ENCODE measurements around the gene EPHB1. TPM values are rescaled to one million over a fixed set of nuclear protein-coding genes. Genes with fewer than 3 reads are reported as not detected.

Gene EPHB1
- total and polyA plus RNA-seq, 9 donors: 3.5 to 53.4 (median 34.4) TPM

- no peak overlapping the region for H3K4me3 ChIP-seq (ENCODE audit: low read length)
- no peaks in the 10 kb centered on the region for H3K4me1 ChIP-seq (ENCODE audit: control insufficient read depth, insufficient read depth, low read length)
- no peak overlapping the region for H3K27ac ChIP-seq (ENCODE audit: low read length)
- no peaks in the 10 kb centered on the region for H3K27me3 ChIP-seq (ENCODE audit: control insufficient read depth, insufficient read depth, low read length)
- H3K9me3 ChIP-seq (replicated peaks; ENCODE audit: control insufficient read depth, low read depth, low read length): no peaks in the 10 kb centered on the region
- no peak for DNase-seq
- WGBS (ENCODE audit: insufficient coverage): 68% methylated on average over 2 of the region's 5 CpGs
- H3K36me3 ChIP-seq (ENCODE audit: control insufficient read depth, insufficient read depth, low read length): no peaks in the 10 kb centered on the region
Measured at GRCh38 chr3:135068011-135068410, 273.0 kb downstream of the EPHB1 start.

GRCh38 chr3:135069406-135069805, 274.3 kb downstream of the EPHB1 start:
- DNase-seq: no peak
- Histone ChIP-seq H3K27me3 (ENCODE audit: control insufficient read depth, insufficient read depth, low read length) (no peaks in the 10 kb centered on the region), H3K4me1 (ENCODE audit: control insufficient read depth, insufficient read depth, low read length) (no peaks in the 10 kb centered on the region), H3K36me3 (ENCODE audit: control insufficient read depth, insufficient read depth, low read length) (no peaks in the 10 kb centered on the region), H3K27ac (ENCODE audit: low read length) (no peak overlapping the region), H3K4me3 (ENCODE audit: low read length) (no peak overlapping the region), H3K9me3 (replicated peaks; ENCODE audit: control insufficient read depth, low read depth, low read length) (no peaks in the 10 kb centered on the region)
- WGBS (ENCODE audit: insufficient coverage): 93% methylated on average over 2 of the region's 2 CpGs

GRCh38 chr3:135071483-135071882, 276.4 kb downstream of the EPHB1 start:
- Histone ChIP-seq H3K27me3 (ENCODE audit: control insufficient read depth, insufficient read depth, low read length) (no peaks in the 10 kb centered on the region), H3K4me1 (ENCODE audit: control insufficient read depth, insufficient read depth, low read length) (no peaks in the 10 kb centered on the region), H3K9me3 (replicated peaks; ENCODE audit: control insufficient read depth, low read depth, low read length) (peaks cover 2% of the 10 kb centered on the region), H3K36me3 (ENCODE audit: control insufficient read depth, insufficient read depth, low read length) (no peaks in the 10 kb centered on the region), H3K4me3 (ENCODE audit: low read length) (no peak overlapping the region), H3K27ac (ENCODE audit: low read length) (no peak overlapping the region)
- DNase-seq: no peak

GRCh38 chr3:135072431-135072830, 277.4 kb downstream of the EPHB1 start:
- Histone ChIP-seq H3K9me3 (replicated peaks; ENCODE audit: control insufficient read depth, low read depth, low read length) (peaks cover 2% of the 10 kb centered on the region), H3K4me3 (ENCODE audit: low read length) (no peak overlapping the region), H3K4me1 (ENCODE audit: control insufficient read depth, insufficient read depth, low read length) (no peaks in the 10 kb centered on the region), H3K36me3 (ENCODE audit: control insufficient read depth, insufficient read depth, low read length) (no peaks in the 10 kb centered on the region), H3K27me3 (ENCODE audit: control insufficient read depth, insufficient read depth, low read length) (no peaks in the 10 kb centered on the region), H3K27ac (ENCODE audit: low read length) (no peak overlapping the region)
- DNase-seq: no peak
- WGBS (ENCODE audit: insufficient coverage): 91% methylated on average over 4 of the region's 5 CpGs

GRCh38 chr3:135075157-135075556, 280.1 kb downstream of the EPHB1 start:
- WGBS (ENCODE audit: insufficient coverage): 80% methylated on average over 1 of the region's 3 CpGs

GRCh38 chr3:135076341-135076740, 281.3 kb downstream of the EPHB1 start:
- no peaks in the 10 kb centered on the region for H3K4me1 ChIP-seq (ENCODE audit: control insufficient read depth, insufficient read depth, low read length)
- H3K27me3 ChIP-seq (ENCODE audit: control insufficient read depth, insufficient read depth, low read length): no peaks in the 10 kb centered on the region
- no peak for DNase-seq
- H3K36me3 ChIP-seq (ENCODE audit: control insufficient read depth, insufficient read depth, low read length): no peaks in the 10 kb centered on the region
- peaks cover 2% of the 10 kb centered on the region for H3K9me3 ChIP-seq (replicated peaks; ENCODE audit: control insufficient read depth, low read depth, low read length)
- H3K27ac ChIP-seq (ENCODE audit: low read length): no peak overlapping the region
- H3K4me3 ChIP-seq (ENCODE audit: low read length): no peak overlapping the region

More at GRCh38 chr3:135075157-135075556, 280.1 kb downstream of the EPHB1 start:
- H3K4me1 ChIP-seq (ENCODE audit: control insufficient read depth, insufficient read depth, low read length): no peaks in the 10 kb centered on the region
- H3K27me3 ChIP-seq (ENCODE audit: control insufficient read depth, insufficient read depth, low read length): no peaks in the 10 kb centered on the region
- DNase-seq: no peak
- no peaks in the 10 kb centered on the region for H3K36me3 ChIP-seq (ENCODE audit: control insufficient read depth, insufficient read depth, low read length)
- H3K4me3 ChIP-seq (ENCODE audit: low read length): no peak overlapping the region
- no peak overlapping the region for H3K27ac ChIP-seq (ENCODE audit: low read length)
- H3K9me3 ChIP-seq (replicated peaks; ENCODE audit: control insufficient read depth, low read depth, low read length): peaks cover 2% of the 10 kb centered on the region

GRCh38 chr3:135077186-135077585, 282.1 kb downstream of the EPHB1 start:
- H3K4me1 ChIP-seq (ENCODE audit: control insufficient read depth, insufficient read depth, low read length): no peaks in the 10 kb centered on the region
- DNase-seq: no peak
- peaks cover 2% of the 10 kb centered on the region for H3K9me3 ChIP-seq (replicated peaks; ENCODE audit: control insufficient read depth, low read depth, low read length)
- H3K27ac ChIP-seq (ENCODE audit: low read length): no peak overlapping the region
- H3K27me3 ChIP-seq (ENCODE audit: control insufficient read depth, insufficient read depth, low read length): no peaks in the 10 kb centered on the region
- no peaks in the 10 kb centered on the region for H3K36me3 ChIP-seq (ENCODE audit: control insufficient read depth, insufficient read depth, low read length)
- 93% methylated on average over 1 of the region's 3 CpGs for WGBS (ENCODE audit: insufficient coverage)
- no peak overlapping the region for H3K4me3 ChIP-seq (ENCODE audit: low read length)

- H3K9me3 ChIP-seq (replicated peaks; ENCODE audit: control insufficient read depth, low read depth, low read length): peaks cover 2% of the 10 kb centered on the region
- no peak for DNase-seq
- H3K27me3 ChIP-seq (ENCODE audit: control insufficient read depth, insufficient read depth, low read length): no peaks in the 10 kb centered on the region
- H3K4me3 ChIP-seq (ENCODE audit: low read length): no peak overlapping the region
- no peak overlapping the region for H3K27ac ChIP-seq (ENCODE audit: low read length)
- no peaks in the 10 kb centered on the region for H3K4me1 ChIP-seq (ENCODE audit: control insufficient read depth, insufficient read depth, low read length)
- H3K36me3 ChIP-seq (ENCODE audit: control insufficient read depth, insufficient read depth, low read length): no peaks in the 10 kb centered on the region
- WGBS (ENCODE audit: insufficient coverage): no CpG with 5 or more reads among the region's 2 CpGs
Measured at GRCh38 chr3:135078283-135078682, 283.2 kb downstream of the EPHB1 start.

- DNase-seq: no peak
- no peak overlapping the region for H3K27ac ChIP-seq (ENCODE audit: low read length)
- no peaks in the 10 kb centered on the region for H3K36me3 ChIP-seq (ENCODE audit: control insufficient read depth, insufficient read depth, low read length)
- H3K27me3 ChIP-seq (ENCODE audit: control insufficient read depth, insufficient read depth, low read length): no peaks in the 10 kb centered on the region
- H3K9me3 ChIP-seq (replicated peaks; ENCODE audit: control insufficient read depth, low read depth, low read length): peaks cover 2% of the 10 kb centered on the region
- WGBS (ENCODE audit: insufficient coverage): 77% methylated on average over 1 of the region's 3 CpGs
- no peaks in the 10 kb centered on the region for H3K4me1 ChIP-seq (ENCODE audit: control insufficient read depth, insufficient read depth, low read length)
- H3K4me3 ChIP-seq (ENCODE audit: low read length): no peak overlapping the region
Measured at GRCh38 chr3:135079095-135079494, 284.0 kb downstream of the EPHB1 start.

- no peak overlapping the region for H3K4me3 ChIP-seq (ENCODE audit: low read length)
- no peak overlapping the region for H3K27ac ChIP-seq (ENCODE audit: low read length)
- H3K4me1 ChIP-seq (ENCODE audit: control insufficient read depth, insufficient read depth, low read length): no peaks in the 10 kb centered on the region
- 50% methylated on average over 1 of the region's 2 CpGs for WGBS (ENCODE audit: insufficient coverage)
- no peaks in the 10 kb centered on the region for H3K27me3 ChIP-seq (ENCODE audit: control insufficient read depth, insufficient read depth, low read length)
- no peaks in the 10 kb centered on the region for H3K36me3 ChIP-seq (ENCODE audit: control insufficient read depth, insufficient read depth, low read length)
- DNase-seq: no peak
- no peaks in the 10 kb centered on the region for H3K9me3 ChIP-seq (replicated peaks; ENCODE audit: control insufficient read depth, low read depth, low read length)
Measured at GRCh38 chr3:135081451-135081850, 286.4 kb downstream of the EPHB1 start.

GRCh38 chr3:135081856-135082434, 286.9 kb downstream of the EPHB1 start:
- no peaks in the 10 kb centered on the region for H3K36me3 ChIP-seq (ENCODE audit: control insufficient read depth, insufficient read depth, low read length)
- DNase-seq: no peak
- 15% methylated on average over 1 of the region's 5 CpGs for WGBS (ENCODE audit: insufficient coverage)
- H3K27me3 ChIP-seq (ENCODE audit: control insufficient read depth, insufficient read depth, low read length): no peaks in the 10 kb centered on the region
- no peaks in the 10 kb centered on the region for H3K9me3 ChIP-seq (replicated peaks; ENCODE audit: control insufficient read depth, low read depth, low read length)
- no peak overlapping the region for H3K4me3 ChIP-seq (ENCODE audit: low read length)
- H3K27ac ChIP-seq (ENCODE audit: low read length): no peak overlapping the region
- H3K4me1 ChIP-seq (ENCODE audit: control insufficient read depth, insufficient read depth, low read length): no peaks in the 10 kb centered on the region
